Testis (tissue), 3 donors: ENCODE data around the gene GPC1. TPM values are rescaled to one million over a fixed set of nuclear protein-coding genes. Genes with fewer than 3 reads are reported as not detected.

Source experiments
- DNase-seq: peaks from one replicate; pipeline ENCODE4 v3.0.0-alpha.2; 2019
- H3K27ac ChIP-seq, 2 donors: fragments of 200-600 bp; sonication (generic); one replicate each; pipeline ENCODE4 v1.5.1; 2019
- H3K27me3 ChIP-seq: fragments of 200-600 bp; sonication (generic); one replicate; pipeline ENCODE4 v1.5.1; 2019
- H3K36me3 ChIP-seq: fragments of 200-600 bp; sonication (generic); one replicate; pipeline ENCODE4 v1.5.1; 2017; ENCODE audit warnings: low read depth; ENCODE audit errors: missing control alignments
- H3K4me1 ChIP-seq: fragments of 200-600 bp; sonication (generic); one replicate; pipeline ENCODE4 v1.5.1; 2019
- H3K4me3 ChIP-seq, 2 donors: fragments of 200-600 bp; sonication (generic); one replicate each; pipeline ENCODE4 v1.5.1; 2017 to 2019
- H3K9me3 ChIP-seq: fragments of 200-600 bp; sonication (generic); one replicate; pipeline ENCODE4 v1.5.1; 2017
- CTCF ChIP-seq, 3 experiments: fragments of 450-650 bp in 2 of 3; fragments of 200-600 bp in 1 of 3; sonication (generic) in 1 of 3; IDR thresholded peaks; one replicate each; pipeline ENCODE4 v1.5.1; 2016 to 2019; ENCODE audit warnings: antibody characterized with exemption in 3 of 3, mild to moderate bottlenecking in 2 of 3, moderate library complexity in 1 of 3
- POLR2A ChIP-seq: fragments of 450-650 bp; IDR thresholded peaks from one replicate; pipeline ENCODE4 v1.6.1; 2017; ENCODE audit warnings: antibody characterized with exemption, mild to moderate bottlenecking, moderate library complexity
- WGBS, 2 donors: methylation state at CpG; one replicate each; pipeline ENCODE4 v1.1.5; 2018; 5-methylcytosine and 5-hydroxymethylcytosine counted together
- intact Hi-C: fragments of 100-400 bp; cut with DNase I; formaldehyde crosslinking; loops from one replicate; pipeline ENCODE4 v1.15.1; 2023; ENCODE audit warnings: low total_unique reads
- polyA plus RNA-seq: library from polyadenylated mRNA; stranded (reverse); fragments of 350-450 nt; fragmentation: Illumina TruSeq; extraction: RNeasy Lipid Tissue Mini Kit (QIAGEN cat#74804); gene quantifications from one replicate; pipeline ENCODE4 v1.2.3, GENCODE V29; 2014; ENCODE audit warnings: low read depth, low replicate concordance; ENCODE audit not compliant: insufficient read depth
- total RNA-seq, 2 donors: library from RNA; depleted of rRNA; stranded (reverse); fragments of >200 nt; gene quantifications; one replicate each; pipeline ENCODE4 v1.2.3, GENCODE V29; 2016

The GPC1 gene
- total and polyA plus RNA-seq, 3 donors from 2014 or later: 74.2 to 479 (median 244) TPM

- Histone ChIP-seq H3K27me3 (no peaks in the 10 kb centered on the region), H3K4me3 (no peak overlapping the region), H3K27ac (no peak overlapping the region), H3K4me1 (no peaks in the 10 kb centered on the region), H3K36me3 (no peaks in the 10 kb centered on the region), H3K9me3 (no peaks in the 10 kb centered on the region)
- intact Hi-C loops: no loop called here
- WGBS, 2 donors: 82 to 93% methylated on average over 13 to 14 of the region's 14 CpGs
- DNase-seq: no peak
- no peak for TF ChIP-seq CTCF (IDR thresholded peaks at IDR 0.05)
- TF ChIP-seq POLR2A: no peak
Observed at GRCh38 chr2:240505910-240506309, 70.4 kb downstream of the GPC1 start.

- intact Hi-C loops: no loop called here
- Histone ChIP-seq H3K27ac (no peak overlapping the region), H3K4me3 (no peak overlapping the region), H3K36me3 (no peaks in the 10 kb centered on the region), H3K9me3 (no peaks in the 10 kb centered on the region), H3K4me1 (no peaks in the 10 kb centered on the region), H3K27me3 (no peaks in the 10 kb centered on the region)
- 92 to 94% methylated on average over 17 of the region's 17 CpGs for WGBS, 2 donors
- DNase-seq: no peak
- no peak for TF ChIP-seq POLR2A
Observed at GRCh38 chr2:240506406-240507059, 71.1 kb downstream of the GPC1 start.

GRCh38 chr2:240507060-240507777 lies 71.8 kb downstream of the GPC1 start:
- WGBS, 2 donors: 96 to 98% methylated on average over 5 to 6 of the region's 6 CpGs
- H3K9me3 ChIP-seq: no peaks in the 10 kb centered on the region
- no peaks in the 10 kb centered on the region for H3K4me1 ChIP-seq
- intact Hi-C loops: no loop called here
- no peaks in the 10 kb centered on the region for H3K36me3 ChIP-seq
- no peak overlapping the region for H3K27ac ChIP-seq
- TF ChIP-seq POLR2A (no peak), CTCF (IDR thresholded peaks at IDR 0.05) (no peak)
- DNase-seq: no peak
- no peaks in the 10 kb centered on the region for H3K27me3 ChIP-seq
- H3K4me3 ChIP-seq: no peak overlapping the region

- intact Hi-C loops: no loop called here
- TF ChIP-seq CTCF (IDR thresholded peaks at IDR 0.05): no peak
- no peak for TF ChIP-seq POLR2A
- H3K36me3 ChIP-seq: no peaks in the 10 kb centered on the region
Observed at GRCh38 chr2:240507778-240508251, 72.4 kb downstream of the GPC1 start.

GRCh38 chr2:240508832-240509545 lies 73.5 kb downstream of the GPC1 start:
- TF ChIP-seq CTCF (IDR thresholded peaks at IDR 0.05) (no peak), POLR2A (no peak)
- intact Hi-C loops: no loop called here
- H3K27me3 ChIP-seq: no peaks in the 10 kb centered on the region
- no peak overlapping the region for H3K27ac ChIP-seq
- no peak for DNase-seq
- no peaks in the 10 kb centered on the region for H3K4me1 ChIP-seq
- no peaks in the 10 kb centered on the region for H3K9me3 ChIP-seq
- H3K36me3 ChIP-seq: no peaks in the 10 kb centered on the region
- H3K4me3 ChIP-seq: no peak overlapping the region
- WGBS, 2 donors: 88 to 93% methylated on average over 7 of the region's 7 CpGs

More at GRCh38 chr2:240507778-240508251, 72.4 kb downstream of the GPC1 start:
- 90 to 92% methylated on average over 3 to 11 of the region's 11 CpGs for WGBS, 2 donors
- H3K27me3 ChIP-seq: no peaks in the 10 kb centered on the region
- H3K9me3 ChIP-seq: no peaks in the 10 kb centered on the region
- H3K4me3 ChIP-seq: no peak overlapping the region
- no peaks in the 10 kb centered on the region for H3K4me1 ChIP-seq
- H3K27ac ChIP-seq: no peak overlapping the region
- no peak for DNase-seq
